Measurements from ENCODE around the gene BCL2A1.
"Not testable (repeated sequence)": the region's sequence is repeated elsewhere in the genome, so short reads cannot be mapped to it uniquely, and the experiment has no call there.

BCL2A1 gene

GRCh38 chr15:80011596-80011995, 40.6 kb upstream of the BCL2A1 start:
- TF ChIP-seq CTCF (conservative IDR thresholded peaks at IDR 0.05; ENCODE audit: low read length) = no peak
- H3K4me3 ChIP-seq (ENCODE audit: low read length) = no peak overlapping the region

GRCh38 chr15:80011041-80011523, 40.1 kb upstream of the BCL2A1 start:
- not testable (repeated sequence) for H3K4me3 ChIP-seq (ENCODE audit: low read length)
- DNase-seq (ENCODE audit: low read depth) = peak; percentile 95

More at GRCh38 chr15:80011596-80011995, 40.6 kb upstream of the BCL2A1 start:
- DNase-seq (ENCODE audit: low read depth) = no peak

- no peak overlapping the region for H3K4me3 ChIP-seq (ENCODE audit: low read length)
- TF ChIP-seq CTCF (conservative IDR thresholded peaks at IDR 0.05; ENCODE audit: low read length) = no peak
- peak; percentile 20 for DNase-seq (ENCODE audit: low read depth)
Measured at GRCh38 chr15:80010131-80010673, 39.2 kb upstream of the BCL2A1 start.

- no peak overlapping the region for H3K4me3 ChIP-seq (ENCODE audit: low read length)
- TF ChIP-seq CTCF (conservative IDR thresholded peaks at IDR 0.05; ENCODE audit: low read length) = no peak
Measured at GRCh38 chr15:80007532-80007931, 36.5 kb upstream of the BCL2A1 start.

GRCh38 chr15:80006946-80007345, 36.0 kb upstream of the BCL2A1 start:
- DNase-seq (ENCODE audit: low read depth) = no peak
- H3K4me3 ChIP-seq (ENCODE audit: low read length) = no peak overlapping the region
- no peak for TF ChIP-seq CTCF (conservative IDR thresholded peaks at IDR 0.05; ENCODE audit: low read length)

More at GRCh38 chr15:80007532-80007931, 36.5 kb upstream of the BCL2A1 start:
- DNase-seq (ENCODE audit: low read depth) = no peak

GRCh38 chr15:80003934-80004472, 33.0 kb upstream of the BCL2A1 start:
- H3K4me3 ChIP-seq (ENCODE audit: low read length) = no peak overlapping the region
- no peak for DNase-seq (ENCODE audit: low read depth)
- TF ChIP-seq CTCF (conservative IDR thresholded peaks at IDR 0.05; ENCODE audit: low read length) = no peak

- no peak for TF ChIP-seq CTCF (conservative IDR thresholded peaks at IDR 0.05; ENCODE audit: low read length)
- no peak overlapping the region for H3K4me3 ChIP-seq (ENCODE audit: low read length)
- DNase-seq (ENCODE audit: low read depth) = peak; percentile 32
Measured at GRCh38 chr15:80003171-80003570, 32.2 kb upstream of the BCL2A1 start.

Measured in AG10803 (cell line).